Measurements from ENCODE around the gene GDF2. TPM values are rescaled to one million over a fixed set of nuclear protein-coding genes. Genes with fewer than 3 reads are reported as not detected.

GDF2 gene
- total RNA-seq, 8 experiments from 2014 or later: 0.08 to 0.52 (median 0.21) TPM; not detected in 5

DNA sequence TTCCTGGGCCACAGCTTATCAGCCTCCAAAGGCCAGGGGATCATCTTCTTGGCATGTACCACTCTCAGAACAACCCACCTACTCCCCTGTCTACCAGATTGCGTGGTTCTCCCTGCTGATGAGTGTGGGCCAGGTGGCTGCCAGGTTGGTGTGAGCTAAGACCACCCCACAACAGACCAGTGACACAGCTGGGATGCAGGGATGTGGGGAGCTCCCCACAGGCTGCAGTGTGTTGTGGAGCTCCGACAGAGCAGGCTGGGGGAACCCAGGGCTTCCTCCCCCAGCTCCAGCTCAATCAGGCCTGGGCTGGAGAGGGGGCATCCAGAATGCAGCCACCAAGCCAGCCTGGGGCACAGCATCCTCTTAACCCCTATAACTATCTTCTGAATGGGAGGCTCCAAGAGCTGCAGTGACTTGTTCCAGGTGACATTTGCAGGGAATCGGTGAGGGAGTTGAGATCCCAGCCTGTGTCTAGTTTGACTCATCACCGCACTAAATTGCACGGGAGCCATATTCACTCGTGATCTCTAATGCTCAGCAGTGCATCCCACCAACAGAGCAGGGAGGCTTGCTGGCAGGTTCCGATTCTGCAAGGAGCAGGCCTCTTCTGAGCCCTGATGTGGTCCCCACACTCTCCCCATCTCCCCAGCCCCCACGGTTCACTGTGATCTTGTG, 596 bp upstream of the GDF2 start:
- in situ Hi-C loops (cut with MboI; ENCODE audit: low pct_unique_long_range_greater_than_20kb in 2 of 9, low sequenced_read_pairs in 9 of 9, unreplicated experiment in 9 of 9): loop anchor here in 2 of 9 experiments (25.0 kb wide), 1 partner anchor 284 kb away; no protein-coding TSS in a partner anchor
- 73 to 94% (median 80%) methylated on average over 1 to 6 of the region's 8 CpGs; no CpG with 5 or more reads in 7 of the 10 experiments for WGBS, 10 experiments
- no peak overlapping the region for H3K27ac ChIP-seq
- no peak overlapping the region for H3K4me3 ChIP-seq
- H3K4me1 ChIP-seq (replicated peaks in 1 of 2): peaks cover 0 to 14% of the 10 kb centered on the region in 2 donors
- no peak for ATAC-seq (replicated peaks in 6 of 8)

DNA sequence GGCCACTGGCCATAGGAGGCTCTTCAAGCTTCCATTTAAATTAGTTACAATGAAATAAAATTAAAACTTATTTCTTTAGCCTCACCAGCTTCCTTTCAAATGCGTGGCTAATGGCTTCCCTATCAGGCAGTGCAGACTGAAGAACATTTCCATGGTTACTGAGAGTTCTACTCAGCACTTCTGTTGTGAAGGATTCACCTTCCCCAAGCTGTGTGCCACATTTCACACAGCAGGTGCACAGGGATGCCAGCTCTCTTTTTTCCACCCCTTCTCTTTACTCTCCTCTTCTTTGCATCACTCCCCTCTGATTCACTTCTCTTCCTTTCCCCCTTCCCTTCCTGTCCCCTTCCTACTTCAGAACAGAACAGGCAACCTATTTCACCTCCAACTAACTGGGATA, 833 bp downstream of the GDF2 start:
- 14 to 88% (median 30%) methylated on average over 1 of the region's 1 CpG; no CpG with 5 or more reads in 4 of the 10 experiments for WGBS, 10 experiments
- Histone ChIP-seq H3K4me3 (no peak overlapping the region), H3K27ac (no peak overlapping the region), H3K4me1 (replicated peaks in 1 of 2) (peaks cover 0 to 14% of the 10 kb centered on the region in 2 donors)
- peak in 1 of 8 experiments; percentile 26 for ATAC-seq (replicated peaks in 6 of 8)
- in situ Hi-C loops (cut with MboI; ENCODE audit: low pct_unique_long_range_greater_than_20kb in 2 of 9, low sequenced_read_pairs in 9 of 9, unreplicated experiment in 9 of 9): loop anchor here in 2 of 9 experiments (25.0 kb wide), 1 partner anchor 286 kb away; no protein-coding TSS in a partner anchor

GRCh38 chr10:47323636-47324296, 1.5 kb downstream of the GDF2 start:
- peak; percentile 18 to 92 (median 52) for ATAC-seq (replicated peaks in 6 of 8)
- Histone ChIP-seq H3K27ac (peak overlapping the region in 1 of 2 donors; percentile 7), H3K4me1 (replicated peaks in 1 of 2) (peaks cover 0 to 14% of the 10 kb centered on the region in 2 donors), H3K4me3 (no peak overlapping the region)
- in situ Hi-C loops (cut with MboI; ENCODE audit: low pct_unique_long_range_greater_than_20kb in 2 of 9, low sequenced_read_pairs in 9 of 9, unreplicated experiment in 9 of 9): loop anchor here in 2 of 9 experiments (25.0 kb wide), 1 partner anchor 286 kb away; no protein-coding TSS in a partner anchor
- WGBS, 10 experiments: 7 to 75% (median 48%) methylated on average over 1 to 4 of the region's 5 CpGs; no CpG with 5 or more reads in 1 of the 10 experiments

GRCh38 chr10:47325303-47326291, 3.3 kb downstream of the GDF2 start:
- WGBS, 10 experiments: 58 to 100% (median 87%) methylated on average over 1 to 13 of the region's 30 CpGs; no CpG with 5 or more reads in 1 of the 10 experiments
- no peak overlapping the region for H3K27ac ChIP-seq
- H3K4me3 ChIP-seq: no peak overlapping the region

DNA sequence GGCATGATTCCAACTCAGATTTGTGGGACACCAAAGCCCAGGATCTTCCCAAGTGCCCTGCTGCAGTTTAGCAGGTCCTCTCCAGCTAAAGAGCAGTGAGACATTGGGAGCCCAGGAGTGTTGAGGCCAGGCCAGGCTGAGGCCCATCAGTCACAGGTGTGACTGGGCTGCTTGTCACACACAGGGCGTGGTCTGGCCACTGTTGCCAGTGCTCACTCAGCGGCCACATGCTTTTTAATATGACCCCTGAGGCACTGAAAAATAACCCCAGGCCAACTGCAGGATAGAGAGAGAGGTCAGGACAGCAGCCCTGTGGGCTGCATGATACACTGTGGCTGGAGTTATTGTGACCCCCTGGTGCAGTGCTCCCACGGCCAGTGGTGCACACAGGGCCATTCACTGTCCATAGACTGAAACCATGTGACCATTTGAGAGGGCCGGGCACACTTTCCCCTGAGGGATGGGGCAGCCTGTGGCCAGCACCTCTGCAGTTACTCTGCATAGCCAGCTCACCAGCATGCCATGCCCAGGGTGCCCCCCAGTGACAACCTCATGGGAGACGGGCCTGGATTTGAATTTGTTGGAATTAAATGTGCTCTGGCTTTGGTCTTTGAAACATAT, 4.2 kb downstream of the GDF2 start:
- peak in 2 of 8 experiments; percentile 17 to 19 for ATAC-seq (replicated peaks in 6 of 8)
- Histone ChIP-seq H3K4me3 (no peak overlapping the region), H3K4me1 (replicated peaks in 1 of 2) (peaks cover 0 to 14% of the 10 kb centered on the region in 2 donors), H3K27ac (peak overlapping the region in 1 of 2 donors; percentile 56)
- in situ Hi-C loops (cut with MboI; ENCODE audit: low pct_unique_long_range_greater_than_20kb in 2 of 9, low sequenced_read_pairs in 9 of 9, unreplicated experiment in 9 of 9): no loop called here
- 100% methylated on average over 2 of the region's 5 CpGs; no CpG with 5 or more reads in 9 of the 10 experiments for WGBS, 10 experiments

More at GRCh38 chr10:47325303-47326291, 3.3 kb downstream of the GDF2 start:
- in situ Hi-C loops (cut with MboI; ENCODE audit: low pct_unique_long_range_greater_than_20kb in 2 of 9, low sequenced_read_pairs in 9 of 9, unreplicated experiment in 9 of 9): no loop called here
- ATAC-seq (replicated peaks in 6 of 8): no peak
- peaks cover 0 to 14% of the 10 kb centered on the region in 2 donors for H3K4me1 ChIP-seq (replicated peaks in 1 of 2)

DNA sequence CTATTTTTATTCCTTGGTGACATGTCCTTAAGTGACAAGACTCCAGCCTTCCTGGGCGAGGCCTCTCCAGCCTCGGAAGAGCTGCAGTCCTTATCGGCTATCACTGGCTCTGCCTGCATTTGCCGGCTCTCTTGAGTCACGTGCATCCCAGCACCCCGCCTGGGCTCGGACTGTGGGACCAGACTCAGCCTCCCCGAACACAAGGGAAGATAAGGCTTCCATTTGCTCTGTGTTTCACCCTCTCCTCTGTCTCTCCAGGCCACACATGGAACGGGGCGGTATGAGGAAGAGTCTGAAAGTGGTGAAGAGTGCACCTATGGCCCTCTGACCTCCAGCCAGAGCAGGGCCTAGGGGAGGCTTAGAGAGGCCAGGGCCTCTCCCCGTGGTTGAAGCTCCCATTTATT, 4.7 kb downstream of the GDF2 start:
- H3K27ac ChIP-seq: no peak overlapping the region
- H3K4me3 ChIP-seq: no peak overlapping the region
- WGBS, 10 experiments: 20 to 90% (median 60%) methylated on average over 1 to 3 of the region's 11 CpGs; no CpG with 5 or more reads in 3 of the 10 experiments
- H3K4me1 ChIP-seq (replicated peaks in 1 of 2): peaks cover 0 to 14% of the 10 kb centered on the region in 2 donors
- ATAC-seq (replicated peaks in 6 of 8): no peak
- in situ Hi-C loops (cut with MboI; ENCODE audit: low pct_unique_long_range_greater_than_20kb in 2 of 9, low sequenced_read_pairs in 9 of 9, unreplicated experiment in 9 of 9): no loop called here

GRCh38 chr10:47329855-47330254, 7.6 kb downstream of the GDF2 start:
- Histone ChIP-seq H3K4me3 (no peak overlapping the region), H3K27ac (no peak overlapping the region), H3K4me1 (replicated peaks in 1 of 2) (peaks cover 0 to 3% of the 10 kb centered on the region in 2 donors)
- in situ Hi-C loops (cut with MboI; ENCODE audit: low pct_unique_long_range_greater_than_20kb in 2 of 9, low sequenced_read_pairs in 9 of 9, unreplicated experiment in 9 of 9): no loop called here
- WGBS, 10 experiments: 7 to 100% (median 80%) methylated on average over 1 to 2 of the region's 4 CpGs; no CpG with 5 or more reads in 7 of the 10 experiments
- ATAC-seq (replicated peaks in 6 of 8): no peak

DNA sequence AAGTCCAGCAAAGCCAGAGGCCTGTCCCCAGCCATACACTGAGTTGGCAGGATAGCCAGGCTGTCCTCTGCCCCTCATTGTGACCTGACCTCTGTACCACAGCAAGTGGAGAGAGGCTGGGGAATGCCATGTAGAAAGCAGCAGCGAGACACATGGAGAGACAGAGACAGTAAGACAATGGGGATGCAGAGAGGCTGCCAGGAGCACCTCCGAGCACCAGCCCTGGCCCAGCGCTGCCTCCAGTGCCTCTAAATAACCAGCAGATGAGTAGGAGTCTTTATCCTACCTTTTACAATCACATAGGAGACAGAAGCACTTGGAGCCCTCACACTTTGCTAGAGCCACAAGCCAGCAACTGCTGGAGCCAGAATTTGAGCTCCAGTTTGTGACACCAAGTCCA, 8.1 kb downstream of the GDF2 start:
- peaks cover 0 to 3% of the 10 kb centered on the region in 2 donors for H3K4me1 ChIP-seq (replicated peaks in 1 of 2)
- no peak overlapping the region for H3K27ac ChIP-seq
- WGBS, 10 experiments: 60 to 83% (median 80%) methylated on average over 1 of the region's 3 CpGs; no CpG with 5 or more reads in 7 of the 10 experiments
- no peak for ATAC-seq (replicated peaks in 6 of 8)
- no peak overlapping the region for H3K4me3 ChIP-seq
- in situ Hi-C loops (cut with MboI; ENCODE audit: low pct_unique_long_range_greater_than_20kb in 2 of 9, low sequenced_read_pairs in 9 of 9, unreplicated experiment in 9 of 9): no loop called here

DNA sequence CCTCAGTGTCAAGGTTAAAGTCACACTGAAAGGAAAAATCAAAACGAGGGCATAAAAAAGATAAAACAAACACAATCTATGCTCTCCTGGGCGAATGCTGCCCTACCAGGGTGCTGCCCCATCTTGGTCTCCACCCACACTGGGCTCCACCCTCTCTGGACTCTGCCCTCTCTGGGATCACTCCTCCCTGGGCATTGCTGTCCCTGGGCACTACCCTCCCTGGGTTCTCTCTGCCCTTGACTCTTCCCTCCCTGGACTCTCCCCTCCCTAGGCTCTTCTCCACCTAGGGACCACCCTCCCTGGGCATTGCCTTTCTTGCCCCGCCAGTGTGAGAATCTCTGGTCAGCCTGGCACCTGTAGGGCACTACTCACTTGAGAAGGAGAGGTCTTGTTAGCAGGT, 8.6 kb downstream of the GDF2 start:
- Histone ChIP-seq H3K4me3 (no peak overlapping the region), H3K4me1 (replicated peaks in 1 of 2) (peaks cover 0 to 3% of the 10 kb centered on the region in 2 donors), H3K27ac (no peak overlapping the region)
- in situ Hi-C loops (cut with MboI; ENCODE audit: low pct_unique_long_range_greater_than_20kb in 2 of 9, low sequenced_read_pairs in 9 of 9, unreplicated experiment in 9 of 9): no loop called here
- WGBS, 10 experiments: 0 to 65% (median 43%) methylated on average over 1 to 3 of the region's 3 CpGs; no CpG with 5 or more reads in 1 of the 10 experiments
- no peak for ATAC-seq (replicated peaks in 6 of 8)

DNA sequence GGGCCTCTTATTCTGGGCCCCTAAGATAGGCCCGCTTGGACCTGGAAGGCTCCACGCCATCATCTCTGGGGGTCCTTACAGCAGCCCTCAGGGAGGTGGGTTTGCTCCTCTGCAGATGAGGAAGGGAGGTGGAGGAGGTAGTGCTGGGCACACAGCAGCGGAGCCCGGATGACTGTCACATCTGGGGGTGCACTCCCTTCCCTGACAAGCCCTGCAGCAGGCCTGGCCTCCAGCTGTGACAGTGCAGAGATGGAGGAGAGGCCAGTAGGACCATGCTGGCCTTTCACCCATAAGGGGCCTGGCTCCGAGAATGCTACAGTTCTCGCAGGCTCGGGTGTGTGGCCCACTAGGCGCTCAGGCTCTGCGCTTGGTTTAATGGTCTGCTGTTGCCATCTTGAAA, 9.2 kb downstream of the GDF2 start:
- no peak overlapping the region for H3K4me3 ChIP-seq
- 69 to 100% (median 89%) methylated on average over 1 to 4 of the region's 9 CpGs; no CpG with 5 or more reads in 2 of the 10 experiments for WGBS, 10 experiments
- in situ Hi-C loops (cut with MboI; ENCODE audit: low pct_unique_long_range_greater_than_20kb in 2 of 9, low sequenced_read_pairs in 9 of 9, unreplicated experiment in 9 of 9): no loop called here

DNA sequence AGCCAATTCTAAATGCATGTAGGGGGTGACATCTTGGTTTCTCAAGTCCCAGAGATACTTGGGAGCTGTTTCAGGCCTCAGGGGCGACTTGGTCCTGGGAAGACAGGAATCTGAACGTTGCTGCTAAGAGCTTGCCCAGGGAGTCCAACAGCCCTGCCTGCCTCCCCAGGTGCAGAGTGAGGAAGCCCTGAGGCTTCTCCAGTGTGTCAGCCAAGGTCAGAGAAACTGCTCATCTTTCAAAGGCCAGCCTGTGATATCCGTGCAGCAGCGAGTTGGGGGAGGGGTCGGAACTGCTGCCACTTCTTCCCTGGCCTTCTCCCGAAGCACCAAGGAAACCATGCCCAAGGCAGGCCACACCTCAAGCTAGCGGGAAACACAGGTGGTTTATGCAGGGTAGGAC, 9.7 kb downstream of the GDF2 start:
- in situ Hi-C loops (cut with MboI; ENCODE audit: low pct_unique_long_range_greater_than_20kb in 2 of 9, low sequenced_read_pairs in 9 of 9, unreplicated experiment in 9 of 9): no loop called here
- 10 to 75% (median 45%) methylated on average over 2 to 4 of the region's 7 CpGs; no CpG with 5 or more reads in 7 of the 10 experiments for WGBS, 10 experiments
- no peak overlapping the region for H3K4me3 ChIP-seq
- no peak overlapping the region for H3K27ac ChIP-seq
- no peaks in the 10 kb centered on the region for H3K4me1 ChIP-seq (replicated peaks in 1 of 2)
- ATAC-seq (replicated peaks in 6 of 8): no peak

More for the DNA sequence above, 9.2 kb downstream of the GDF2 start:
- Histone ChIP-seq H3K4me1 (replicated peaks in 1 of 2) (no peaks in the 10 kb centered on the region), H3K27ac (no peak overlapping the region)
- no peak for ATAC-seq (replicated peaks in 6 of 8)

GRCh38 chr10:47332371-47332770, 10.1 kb downstream of the GDF2 start:
- in situ Hi-C loops (cut with MboI; ENCODE audit: low pct_unique_long_range_greater_than_20kb in 2 of 9, low sequenced_read_pairs in 9 of 9, unreplicated experiment in 9 of 9): no loop called here
- no peaks in the 10 kb centered on the region for H3K4me1 ChIP-seq (replicated peaks in 1 of 2)
- H3K27ac ChIP-seq: no peak overlapping the region
- no peak for ATAC-seq (replicated peaks in 6 of 8)
- H3K4me3 ChIP-seq: no peak overlapping the region
- WGBS, 10 experiments: 7 to 88% (median 66%) methylated on average over 1 to 2 of the region's 3 CpGs; no CpG with 5 or more reads in 4 of the 10 experiments
